HL-60 (cell line): Measurements from ENCODE around the gene SDK1.

Experiments used
- CTCF ChIP-seq: IDR thresholded peaks from one replicate; pipeline ENCODE4 v1.5.1; 2011; ENCODE audit warnings: low read length, control low read depth, inconsistent platforms; ENCODE audit not compliant: insufficient read depth
- GABPA ChIP-seq: IDR thresholded peaks from 2 replicates; pipeline ENCODE4 v1.6.1; 2012; ENCODE audit warnings: low read depth
- POLR2AphosphoS5 ChIP-seq: IDR thresholded peaks from 2 replicates; pipeline ENCODE4 v1.6.1; 2012; ENCODE audit warnings: low read depth
- SPI1 ChIP-seq: IDR thresholded peaks from 2 replicates; pipeline ENCODE4 v1.6.1; 2012; ENCODE audit warnings: low read depth, mild to moderate bottlenecking, borderline replicate concordance

GRCh38 chr7:3884543-3884942, 583.5 kb downstream of the SDK1 start:
- TF ChIP-seq SPI1: no peak
- no peak for TF ChIP-seq CTCF
- no peak for TF ChIP-seq POLR2AphosphoS5
- TF ChIP-seq GABPA: no peak
